Esophagus muscularis mucosa (tissue), 4 donors: ENCODE data around the gene IL12RB1.

Source experiments
- CTCF ChIP-seq, 3 experiments: fragments of 200-600 bp in 2 of 3; fragments of 450-650 bp in 1 of 3; sonication (generic) in 2 of 3; IDR thresholded peaks; one replicate each; pipeline ENCODE4 v1.5.1; 2017 to 2019; ENCODE audit warnings: antibody characterized with exemption in 3 of 3, mild to moderate bottlenecking in 2 of 3, moderate library complexity in 1 of 3
- EP300 ChIP-seq: sonication (generic); formaldehyde crosslinking; IDR thresholded peaks from one replicate; pipeline ENCODE4 v1.6.1; 2017; ENCODE audit warnings: antibody characterized with exemption
- POLR2AphosphoS5 ChIP-seq, 2 donors: sonication (generic); formaldehyde crosslinking; IDR thresholded peaks; one replicate each; pipeline ENCODE4 v1.6.1; 2017; ENCODE audit warnings: antibody characterized with exemption in 2 of 2

GRCh38 chr19:18014197-18014596 is 72.5 kb downstream of the IL12RB1 start:
- TF ChIP-seq CTCF (IDR thresholded peaks at IDR 0.05) (no peak), POLR2AphosphoS5 (IDR thresholded peaks at IDR 0.05) (no peak), EP300 (no peak)
